HepG2 (cell line): ENCODE data around the gene ARMC5. TPM values are rescaled to one million over a fixed set of nuclear protein-coding genes. Genes with fewer than 3 reads are reported as not detected.

Experiments
- AGO1 ChIP-seq: fragments of 200-400 bp; formaldehyde crosslinking; IDR thresholded peaks from 2 replicates; pipeline ENCODE4 v1.6.1; 2017; ENCODE audit warnings: mild to moderate bottlenecking, low read depth, low read length, moderate library complexity; ENCODE audit not compliant: poor library complexity, severe bottlenecking
- BRD4 ChIP-seq: sonication (generic); formaldehyde crosslinking; IDR thresholded peaks from 2 replicates; pipeline ENCODE4 v1.4.0; 2020; ENCODE audit warnings: missing genetic modification reagents
- CBX5 ChIP-seq: sonication (generic); formaldehyde crosslinking; IDR thresholded peaks from 2 replicates; pipeline ENCODE4 v1.4.0; 2020; ENCODE audit warnings: missing genetic modification reagents, borderline replicate concordance
- CENPT ChIP-seq: sonication (generic); formaldehyde crosslinking; IDR thresholded peaks from 2 replicates; pipeline ENCODE4 v1.8.0; 2022; ENCODE audit warnings: low read depth, mild to moderate bottlenecking, moderate library complexity, missing genetic modification reagents
- CENPX ChIP-seq: sonication (generic); formaldehyde crosslinking; IDR thresholded peaks from 2 replicates; pipeline ENCODE4 v1.9.0; 2021; ENCODE audit warnings: mild to moderate bottlenecking, missing genetic modification reagents, moderate library complexity
- DPF2 ChIP-seq: sonication (generic); formaldehyde crosslinking; IDR thresholded peaks from 2 replicates; pipeline ENCODE4 v1.4.0; 2020; ENCODE audit warnings: mild to moderate bottlenecking, low read depth, missing genetic modification reagents, borderline replicate concordance
- KDM6A ChIP-seq: IDR thresholded peaks from 2 replicates; pipeline ENCODE4 v1.6.1; 2016; ENCODE audit warnings: low read depth
- NR2F2 ChIP-seq: IDR thresholded peaks from 2 replicates; pipeline ENCODE4 v1.6.1; 2012; ENCODE audit warnings: low read depth, inconsistent platforms, borderline replicate concordance
- RBM39 ChIP-seq: fragments of 200-400 bp; formaldehyde crosslinking; IDR thresholded peaks from one replicate; pipeline ENCODE4 v1.6.1; 2018; ENCODE audit warnings: antibody characterized with exemption, mild to moderate bottlenecking, low read depth, low read length; ENCODE audit not compliant: poor library complexity, severe bottlenecking
- SMAD9 ChIP-seq: sonication (generic); formaldehyde crosslinking; IDR thresholded peaks from 2 replicates; pipeline ENCODE4 v1.5.1; 2020; ENCODE audit warnings: mild to moderate bottlenecking, missing genetic modification reagents
- TAF15 ChIP-seq: fragments of 200-400 bp; formaldehyde crosslinking; IDR thresholded peaks from one replicate; pipeline ENCODE4 v1.6.1; 2018; ENCODE audit warnings: mild to moderate bottlenecking, low read depth, low read length; ENCODE audit not compliant: poor library complexity, severe bottlenecking
- TCF7 ChIP-seq: sonication (generic); IDR thresholded peaks from 2 replicates; pipeline ENCODE4 v1.6.1; 2016; ENCODE audit warnings: antibody characterized with exemption, low read depth
- TGIF2 ChIP-seq: IDR thresholded peaks from 2 replicates; pipeline ENCODE4 v1.6.1; 2016; ENCODE audit warnings: control low read depth, missing compliant biosample characterization
- TMF1 ChIP-seq: sonication (generic); formaldehyde crosslinking; IDR thresholded peaks from 2 replicates; pipeline ENCODE4 v1.8.1; 2022; ENCODE audit warnings: low read depth, missing genetic modification reagents
- ZFYVE20 ChIP-seq: sonication (generic); formaldehyde crosslinking; IDR thresholded peaks from 2 replicates; pipeline ENCODE4 v1.8.0; 2023; ENCODE audit warnings: low read depth, mild to moderate bottlenecking, moderate library complexity, missing genetic modification reagents, borderline replicate concordance
- ZNF383 ChIP-seq: sonication (generic); formaldehyde crosslinking; IDR thresholded peaks from 2 replicates; pipeline ENCODE4 v1.4.0; 2020; ENCODE audit warnings: missing genetic modification reagents, mild to moderate bottlenecking, borderline replicate concordance
- ZNF792 ChIP-seq: IDR thresholded peaks from 2 replicates; pipeline ENCODE4 v1.6.1; 2016
- ZNF83 ChIP-seq: sonication (generic); formaldehyde crosslinking; IDR thresholded peaks from 2 replicates; pipeline ENCODE4 v1.4.0; 2020; ENCODE audit warnings: missing genetic modification reagents, mild to moderate bottlenecking, borderline replicate concordance
- polyA plus RNA-seq, 8 experiments: library from polyadenylated mRNA; depleted of rRNA in 3 of 8; stranded (reverse) in 7 of 8; unstranded in 1 of 8; fragments of >200 nt; fragmentation: Illumina TruSeq in 4 of 8; extraction: Trizol in 4 of 8; gene quantifications; 2 replicates each; pipeline versions ENCODE4 v1.2.1 to v1.2.3, GENCODE V29; 2011 to 2016; ENCODE audit warnings: low read depth in 4 of 8, missing spikeins in 1 of 8, mixed read lengths in 1 of 8; ENCODE audit not compliant: insufficient read depth in 1 of 8
- total RNA-seq, 5 experiments: library from RNA; depleted of rRNA; stranded (reverse); fragments of >200 nt; fragmentation: Illumina TruSeq; extraction: Trizol; gene quantifications; 2 replicates each; pipeline ENCODE4 v1.2.3, GENCODE V29; 2016; ENCODE audit warnings: low read depth in 1 of 5
- TF ChIP-seq, protein P1 (sequence below): sonication (generic); formaldehyde crosslinking; conservative IDR thresholded peaks from 2 replicates; pipeline ENCODE4 v1.8.0; 2022; ENCODE audit warnings: missing genetic modification reagents
- TF ChIP-seq, protein P2 (sequence below): sonication (generic); formaldehyde crosslinking; conservative IDR thresholded peaks from 2 replicates; pipeline ENCODE4 v1.8.1; 2023; ENCODE audit warnings: missing genetic modification reagents
- TF ChIP-seq, protein P3 (sequence below): sonication (generic); formaldehyde crosslinking; IDR thresholded peaks from 2 replicates; pipeline ENCODE4 v1.4.0; 2020; ENCODE audit warnings: missing genetic modification reagents
- TF ChIP-seq, protein P4 (sequence below): sonication (generic); formaldehyde crosslinking; IDR thresholded peaks from 2 replicates; pipeline ENCODE4 v1.4.0; 2020; ENCODE audit warnings: mild to moderate bottlenecking, missing genetic modification reagents

ARMC5 gene
- total and polyA plus RNA-seq, 2 of the 13 experiments (the other 11 are each of a cell fraction or from before 2014, with no cell fraction given): 10.8 to 22.3 TPM

DNA sequence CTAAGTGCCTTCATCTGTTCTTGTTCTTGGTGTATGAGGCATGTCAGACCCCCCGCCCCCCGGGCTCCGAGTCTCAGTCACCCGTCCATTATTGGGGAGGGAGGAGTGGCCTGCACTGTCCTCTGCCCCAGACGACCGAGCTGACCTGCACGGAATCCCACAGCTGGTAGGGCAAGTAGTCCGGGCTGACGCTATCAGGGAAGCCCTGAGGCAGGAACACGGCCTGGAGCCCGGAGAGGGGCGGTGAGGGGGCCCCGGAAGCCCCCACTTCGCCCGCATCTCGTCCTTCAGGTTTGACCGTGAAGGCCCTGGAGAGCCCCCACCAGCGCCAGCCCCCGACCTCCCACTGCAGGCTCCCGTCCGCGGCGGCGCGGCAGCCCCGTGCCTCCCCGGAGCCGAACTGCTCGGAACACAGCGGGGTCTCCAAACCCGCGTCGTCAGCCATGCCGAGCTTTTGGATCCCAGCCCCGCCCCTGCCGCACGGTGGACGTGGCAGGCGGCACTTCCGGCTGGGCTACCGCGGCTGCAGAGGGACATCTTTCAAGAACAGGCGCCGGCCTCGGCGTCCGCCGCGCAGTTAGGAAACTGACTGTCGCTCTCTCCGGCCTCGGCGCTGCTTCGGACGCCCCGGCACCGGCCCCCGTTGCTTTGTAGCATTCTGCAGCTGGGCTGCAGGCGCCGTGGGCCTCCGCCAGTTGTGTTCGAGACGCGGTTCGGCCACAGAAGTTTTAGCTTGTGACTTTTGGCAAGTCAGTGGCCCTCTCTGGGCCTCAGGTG, 48.8 kb downstream of the ARMC5 start, which contains the start of gene RUSF1 (continued):
- TF ChIP-seq ZNF383 (CRISPR knock-in tag): peak; percentile 74; the same call in 1 of the 2 replicates
- peak; percentile 64; the same call in 1 of the 2 replicates for TF ChIP-seq TMF1 (CRISPR knock-in tag)
- TF ChIP-seq, protein P1, sequence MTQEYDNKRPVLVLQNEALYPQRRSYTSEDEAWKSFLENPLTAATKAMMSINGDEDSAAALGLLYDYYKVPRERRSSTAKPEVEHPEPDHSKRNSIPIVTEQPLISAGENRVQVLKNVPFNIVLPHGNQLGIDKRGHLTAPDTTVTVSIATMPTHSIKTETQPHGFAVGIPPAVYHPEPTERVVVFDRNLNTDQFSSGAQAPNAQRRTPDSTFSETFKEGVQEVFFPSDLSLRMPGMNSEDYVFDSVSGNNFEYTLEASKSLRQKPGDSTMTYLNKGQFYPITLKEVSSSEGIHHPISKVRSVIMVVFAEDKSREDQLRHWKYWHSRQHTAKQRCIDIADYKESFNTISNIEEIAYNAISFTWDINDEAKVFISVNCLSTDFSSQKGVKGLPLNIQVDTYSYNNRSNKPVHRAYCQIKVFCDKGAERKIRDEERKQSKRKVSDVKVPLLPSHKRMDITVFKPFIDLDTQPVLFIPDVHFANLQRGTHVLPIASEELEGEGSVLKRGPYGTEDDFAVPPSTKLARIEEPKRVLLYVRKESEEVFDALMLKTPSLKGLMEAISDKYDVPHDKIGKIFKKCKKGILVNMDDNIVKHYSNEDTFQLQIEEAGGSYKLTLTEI (CRISPR knock-in tag): no peak
- TF ChIP-seq, protein P2, sequence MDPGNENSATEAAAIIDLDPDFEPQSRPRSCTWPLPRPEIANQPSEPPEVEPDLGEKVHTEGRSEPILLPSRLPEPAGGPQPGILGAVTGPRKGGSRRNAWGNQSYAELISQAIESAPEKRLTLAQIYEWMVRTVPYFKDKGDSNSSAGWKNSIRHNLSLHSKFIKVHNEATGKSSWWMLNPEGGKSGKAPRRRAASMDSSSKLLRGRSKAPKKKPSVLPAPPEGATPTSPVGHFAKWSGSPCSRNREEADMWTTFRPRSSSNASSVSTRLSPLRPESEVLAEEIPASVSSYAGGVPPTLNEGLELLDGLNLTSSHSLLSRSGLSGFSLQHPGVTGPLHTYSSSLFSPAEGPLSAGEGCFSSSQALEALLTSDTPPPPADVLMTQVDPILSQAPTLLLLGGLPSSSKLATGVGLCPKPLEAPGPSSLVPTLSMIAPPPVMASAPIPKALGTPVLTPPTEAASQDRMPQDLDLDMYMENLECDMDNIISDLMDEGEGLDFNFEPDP: no peak
- TF ChIP-seq, protein P3, sequence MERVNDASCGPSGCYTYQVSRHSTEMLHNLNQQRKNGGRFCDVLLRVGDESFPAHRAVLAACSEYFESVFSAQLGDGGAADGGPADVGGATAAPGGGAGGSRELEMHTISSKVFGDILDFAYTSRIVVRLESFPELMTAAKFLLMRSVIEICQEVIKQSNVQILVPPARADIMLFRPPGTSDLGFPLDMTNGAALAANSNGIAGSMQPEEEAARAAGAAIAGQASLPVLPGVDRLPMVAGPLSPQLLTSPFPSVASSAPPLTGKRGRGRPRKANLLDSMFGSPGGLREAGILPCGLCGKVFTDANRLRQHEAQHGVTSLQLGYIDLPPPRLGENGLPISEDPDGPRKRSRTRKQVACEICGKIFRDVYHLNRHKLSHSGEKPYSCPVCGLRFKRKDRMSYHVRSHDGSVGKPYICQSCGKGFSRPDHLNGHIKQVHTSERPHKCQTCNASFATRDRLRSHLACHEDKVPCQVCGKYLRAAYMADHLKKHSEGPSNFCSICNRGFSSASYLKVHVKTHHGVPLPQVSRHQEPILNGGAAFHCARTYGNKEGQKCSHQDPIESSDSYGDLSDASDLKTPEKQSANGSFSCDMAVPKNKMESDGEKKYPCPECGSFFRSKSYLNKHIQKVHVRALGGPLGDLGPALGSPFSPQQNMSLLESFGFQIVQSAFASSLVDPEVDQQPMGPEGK (CRISPR knock-in tag): peak; percentile 93
- no peak for TF ChIP-seq ZFYVE20 (CRISPR knock-in tag)
- peak; percentile 98 for TF ChIP-seq RBM39
- TF ChIP-seq AGO1: peak; percentile 71
- no peak for TF ChIP-seq KDM6A
- TF ChIP-seq CENPX (CRISPR knock-in tag): no peak
- TF ChIP-seq NR2F2: no peak; the same call in 1 of the 2 replicates
- TF ChIP-seq DPF2: no peak
- peak; percentile 72 for TF ChIP-seq TAF15
- TF ChIP-seq, protein P4, sequence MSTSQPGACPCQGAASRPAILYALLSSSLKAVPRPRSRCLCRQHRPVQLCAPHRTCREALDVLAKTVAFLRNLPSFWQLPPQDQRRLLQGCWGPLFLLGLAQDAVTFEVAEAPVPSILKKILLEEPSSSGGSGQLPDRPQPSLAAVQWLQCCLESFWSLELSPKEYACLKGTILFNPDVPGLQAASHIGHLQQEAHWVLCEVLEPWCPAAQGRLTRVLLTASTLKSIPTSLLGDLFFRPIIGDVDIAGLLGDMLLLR (CRISPR knock-in tag): peak; percentile 93
- peak; percentile 95; the same call in 1 of the 2 replicates for TF ChIP-seq ZNF83 (CRISPR knock-in tag)
- TF ChIP-seq CBX5 (CRISPR knock-in tag): peak; percentile 96
- no peak for TF ChIP-seq CENPT (CRISPR knock-in tag)
- TF ChIP-seq TCF7: no peak
- peak; percentile 79; the same call in 1 of the 2 replicates for TF ChIP-seq TGIF2 (CRISPR knock-in tag)
- peak; percentile 98 for TF ChIP-seq BRD4 (CRISPR knock-in tag)
- TF ChIP-seq ZNF792: peak; percentile 93; the same call in 1 of the 2 replicates
- TF ChIP-seq SMAD9 (CRISPR knock-in tag): no peak
